HuH-7.5 (cell line): Measurements from ENCODE around the gene ATXN2L.
A peak's percentile ranks its signal among the peaks of the same experiment; 100 is the strongest.
"Not testable (repeated sequence)": the region's sequence is repeated elsewhere in the genome, so short reads cannot be mapped to it uniquely, and the experiment has no call there.

Experiments used
- DNase-seq: peaks from one replicate; pipeline ENCODE4 v3.0.0; 2011; ENCODE audit warnings: low spot score

ATXN2L gene

DNA sequence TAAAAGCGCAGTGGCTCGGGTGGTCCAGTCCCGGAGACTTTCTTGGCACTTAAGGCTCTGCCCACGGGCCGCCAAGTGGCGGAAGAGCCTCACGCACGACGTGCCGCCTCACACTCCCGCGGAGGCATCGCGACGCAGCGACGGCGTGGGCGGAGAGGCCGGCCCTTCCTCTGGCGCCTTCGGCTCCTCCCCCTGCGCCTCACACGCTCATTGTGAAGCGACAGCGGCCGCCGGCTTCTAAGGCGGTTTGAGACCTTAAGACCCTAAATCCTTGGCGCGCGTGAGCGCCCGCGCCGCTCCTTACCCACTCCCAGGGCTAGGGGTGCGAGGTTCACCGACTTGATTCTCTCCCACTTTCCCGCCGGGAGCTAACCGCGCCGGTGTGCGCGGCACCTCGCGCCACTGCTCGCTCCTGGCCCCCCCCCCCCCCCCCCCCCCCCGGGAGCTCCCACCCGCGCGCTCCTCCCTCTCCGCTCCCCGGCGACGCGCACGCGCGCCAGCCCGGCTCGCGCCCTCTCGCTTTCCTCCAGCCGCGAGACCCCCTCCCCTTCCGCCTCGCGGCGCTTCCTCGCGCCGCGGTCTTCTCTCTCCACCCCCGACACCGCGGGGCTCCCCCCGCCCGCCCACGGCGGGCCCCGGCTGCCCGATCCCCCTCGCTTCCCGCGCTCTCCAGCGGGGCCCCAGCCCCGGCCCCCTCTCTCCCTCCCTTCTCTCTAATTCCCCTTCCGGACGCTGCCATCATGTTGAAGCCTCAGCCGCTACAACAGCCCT, at the start of gene ATXN2L:
Gene ATXN2L (plus strand): TSS at position 480 of the 771 bp plus-strand sequence. CDS start 261 bp downstream, at position 741.
- peak; percentile 79 for DNase-seq

DNA sequence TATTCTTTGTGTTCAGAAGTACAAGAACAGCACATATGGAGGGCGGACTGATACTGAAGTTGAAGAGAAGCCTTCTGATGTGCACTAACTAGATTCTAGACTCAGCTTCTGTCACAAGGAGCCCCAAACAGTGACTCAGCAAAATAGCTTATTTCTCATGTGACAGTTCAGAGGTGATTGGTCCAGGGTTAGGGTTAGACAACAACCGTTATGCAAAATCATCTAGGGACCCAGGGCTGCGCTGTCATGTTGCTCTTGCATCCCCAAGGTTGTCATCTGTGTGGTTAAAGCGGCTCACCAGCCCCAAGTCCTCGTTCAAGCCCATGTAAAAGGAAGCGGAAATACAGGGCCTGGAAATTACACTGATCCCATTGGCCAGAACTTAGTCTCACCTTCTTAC, 41.1 kb upstream of the ATXN2L start:
- not testable (repeated sequence) for DNase-seq

DNA sequence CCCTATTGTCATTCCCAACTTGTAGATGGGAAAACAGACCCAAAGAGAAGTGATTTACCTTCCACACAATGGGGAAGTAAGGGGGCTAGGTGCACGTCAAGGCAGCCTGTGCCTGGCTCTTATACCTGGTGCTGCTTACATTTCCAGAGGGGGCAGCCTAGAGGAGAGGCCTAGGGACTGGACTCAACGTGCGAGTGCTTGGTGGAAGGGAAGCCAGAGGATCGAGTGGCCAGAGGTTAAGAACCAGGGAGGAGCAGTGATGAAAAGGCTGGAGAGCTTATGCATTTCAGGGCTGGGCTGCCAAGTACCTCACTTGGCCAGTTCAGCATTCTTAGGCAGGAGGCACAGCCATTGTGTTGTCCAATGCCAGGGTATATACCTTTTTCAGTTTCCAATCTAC, 40.4 kb upstream of the ATXN2L start:
- DNase-seq: not testable (repeated sequence)

DNA sequence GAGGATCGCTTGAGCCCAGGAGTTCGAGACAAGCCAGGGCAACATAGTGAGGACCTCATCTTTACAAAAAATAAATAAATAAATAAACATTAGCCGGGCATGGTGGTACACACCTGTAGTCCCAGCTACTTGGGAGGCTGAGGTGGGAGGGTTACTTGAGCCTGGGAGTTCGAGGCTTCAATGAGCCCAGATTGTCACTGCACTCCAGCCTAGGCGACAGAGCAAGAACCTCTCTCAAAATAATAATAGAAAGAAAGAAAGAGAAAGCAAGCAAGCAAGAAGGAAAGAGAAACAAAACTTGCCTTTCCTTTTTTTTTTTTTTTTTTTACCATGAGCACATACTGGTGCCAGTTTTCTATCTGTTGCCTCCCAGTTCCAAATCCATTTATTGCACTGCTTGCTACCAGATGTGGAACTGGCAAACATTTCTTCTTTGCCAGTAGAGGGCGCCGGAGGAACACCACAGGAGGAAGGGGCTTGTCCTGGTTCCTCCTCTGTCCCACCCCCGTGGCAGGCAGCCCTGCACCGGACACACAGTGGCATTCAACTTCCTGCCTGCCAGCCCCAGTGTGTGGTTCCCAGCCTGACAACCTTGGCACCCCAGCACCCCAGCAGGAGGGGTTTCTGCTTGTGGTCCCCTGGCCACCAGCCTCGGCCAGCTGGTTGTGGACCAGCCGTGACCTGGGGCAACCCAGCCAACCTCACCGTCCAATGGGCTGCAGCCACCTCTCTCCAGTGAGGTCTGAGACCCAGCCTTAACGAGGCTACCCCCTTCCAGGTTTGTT, 20.4 kb upstream of the ATXN2L start:
- DNase-seq: not testable (repeated sequence)

DNA sequence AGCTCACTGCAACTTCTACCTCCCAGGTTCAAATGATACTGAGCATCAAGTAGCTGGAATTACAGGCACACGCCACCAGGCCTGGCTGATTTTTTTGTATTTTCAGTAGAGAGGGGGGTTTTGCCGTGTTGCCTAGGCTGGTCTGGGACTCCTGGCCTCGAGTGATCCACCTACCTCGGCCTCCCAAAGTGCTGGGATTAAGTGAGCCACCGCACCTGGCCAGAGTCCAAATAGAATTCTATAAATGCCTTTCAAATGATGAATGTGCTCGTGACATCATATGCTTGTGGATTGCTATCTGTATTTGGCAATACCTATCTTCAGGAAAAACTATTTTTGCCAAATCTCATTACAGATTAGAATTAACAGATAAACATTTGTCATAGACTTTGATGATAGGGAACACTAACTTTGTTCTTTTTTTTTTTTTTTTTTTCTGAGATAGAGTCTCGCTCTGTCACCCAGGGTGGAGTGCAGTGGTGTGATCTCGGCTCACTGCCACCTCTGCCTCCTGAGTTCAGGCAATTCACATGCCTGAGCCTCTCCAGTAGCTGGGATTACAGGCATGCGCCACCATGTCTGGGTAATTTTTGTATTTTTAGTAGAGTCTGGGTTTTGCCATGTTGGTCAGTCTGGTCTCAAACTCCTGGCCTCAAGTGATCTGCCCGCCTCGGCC, 15.2 kb upstream of the ATXN2L start:
- DNase-seq: not testable (repeated sequence)

DNA sequence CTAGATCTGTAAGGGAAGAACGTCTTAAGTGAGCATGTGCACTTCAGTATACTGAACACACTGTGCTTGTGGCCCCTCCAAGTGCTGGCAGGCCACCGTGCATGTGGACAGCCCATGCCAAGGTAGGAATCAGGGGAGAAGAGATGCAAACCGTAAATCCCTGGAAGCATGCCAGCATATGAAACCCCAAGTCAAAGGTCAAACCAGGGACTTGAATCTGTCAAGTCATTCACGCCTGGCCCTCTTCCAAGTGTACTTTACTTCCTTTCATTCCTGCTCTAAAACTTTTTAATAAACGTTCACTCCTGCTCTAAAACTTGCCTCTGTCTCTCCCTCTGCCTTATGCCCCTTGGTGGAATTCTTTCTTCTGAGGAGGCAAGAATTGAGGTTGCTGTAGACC, 2.8 kb upstream of the ATXN2L start:
- DNase-seq: no peak

DNA sequence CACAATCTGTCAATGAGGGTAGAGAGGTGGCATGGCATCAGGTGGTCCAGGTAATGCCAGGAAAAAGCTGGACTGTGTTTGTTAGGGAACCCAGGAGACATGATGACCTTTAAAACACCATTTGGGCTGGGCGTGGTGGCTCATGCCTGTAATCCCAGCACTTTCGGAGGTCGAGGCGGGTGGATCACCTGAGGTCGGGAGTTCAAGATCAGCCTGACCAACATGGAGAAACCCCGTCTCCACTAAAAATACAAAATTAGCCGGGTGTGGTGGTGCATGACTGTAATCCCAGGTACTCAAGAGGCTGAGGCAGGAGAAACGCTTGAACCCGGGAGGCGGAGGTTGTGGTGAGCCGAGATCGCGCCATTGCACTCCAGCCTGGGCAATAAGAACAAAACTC, 2.3 kb upstream of the ATXN2L start:
- DNase-seq: not testable (repeated sequence)

GRCh38 chr16:28821874-28822519, 802 bp upstream of the ATXN2L start:
- no peak for DNase-seq

DNA sequence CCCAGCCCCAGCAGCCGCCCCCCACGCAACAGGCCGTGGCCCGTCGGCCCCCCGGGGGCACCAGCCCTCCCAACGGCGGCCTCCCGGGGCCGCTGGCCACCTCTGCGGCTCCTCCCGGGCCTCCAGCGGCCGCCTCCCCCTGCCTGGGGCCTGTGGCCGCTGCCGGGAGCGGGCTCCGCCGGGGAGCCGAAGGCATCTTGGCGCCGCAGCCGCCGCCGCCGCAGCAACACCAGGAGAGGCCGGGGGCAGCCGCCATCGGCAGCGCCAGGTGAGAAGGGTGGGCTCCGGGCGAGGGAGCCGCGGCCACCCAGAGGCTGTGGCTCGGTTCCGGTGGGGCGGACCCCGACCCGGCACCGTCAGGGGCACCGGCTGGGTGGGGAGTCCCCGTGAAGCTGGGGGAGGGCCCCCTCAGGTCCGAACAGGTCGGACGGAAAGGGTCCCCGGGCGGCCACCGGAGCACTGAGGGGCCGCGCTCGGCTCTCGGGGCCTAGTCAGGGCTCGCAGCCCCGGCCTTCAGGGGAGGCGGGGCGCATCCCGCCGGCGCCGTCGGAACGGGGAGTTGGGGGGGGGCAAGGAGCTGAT, 583 bp downstream of the ATXN2L start:
- DNase-seq: no peak

GRCh38 chr16:28823873-28824716, 1.3 kb downstream of the ATXN2L start:
- DNase-seq: peak; percentile 93

DNA sequence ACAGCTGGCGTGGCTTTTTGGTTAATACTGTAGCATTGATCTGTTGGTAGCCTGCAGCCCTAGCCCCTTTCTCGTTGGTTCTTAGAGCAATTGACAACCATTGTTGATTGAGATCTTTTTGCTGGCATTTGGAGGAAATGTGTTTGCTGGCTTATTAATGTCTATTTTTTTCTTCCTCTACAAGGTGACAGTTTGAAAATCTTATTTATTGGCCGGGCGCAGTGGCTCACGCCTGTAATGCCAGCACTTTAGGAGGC, 1.8 kb downstream of the ATXN2L start:
- no peak for DNase-seq

DNA sequence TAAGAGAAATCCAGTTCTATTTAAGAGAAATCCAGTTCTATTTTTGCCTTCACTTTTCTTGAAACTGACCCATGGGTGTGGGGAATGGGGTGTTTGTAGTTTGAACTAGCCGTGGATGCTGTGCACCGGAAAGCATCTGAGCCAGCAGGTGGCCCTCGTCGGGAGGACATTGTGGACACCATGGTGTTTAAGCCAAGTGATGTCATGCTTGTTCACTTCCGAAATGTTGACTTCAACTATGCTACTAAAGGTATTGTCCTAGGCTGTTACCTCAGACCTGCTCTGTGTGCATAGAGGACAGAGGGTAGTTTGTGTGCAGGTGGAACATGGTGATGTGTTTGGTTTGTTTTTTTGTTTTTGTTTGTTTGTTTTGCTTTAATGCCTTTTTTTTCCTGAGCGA, 3.3 kb downstream of the ATXN2L start:
- DNase-seq: no peak

DNA sequence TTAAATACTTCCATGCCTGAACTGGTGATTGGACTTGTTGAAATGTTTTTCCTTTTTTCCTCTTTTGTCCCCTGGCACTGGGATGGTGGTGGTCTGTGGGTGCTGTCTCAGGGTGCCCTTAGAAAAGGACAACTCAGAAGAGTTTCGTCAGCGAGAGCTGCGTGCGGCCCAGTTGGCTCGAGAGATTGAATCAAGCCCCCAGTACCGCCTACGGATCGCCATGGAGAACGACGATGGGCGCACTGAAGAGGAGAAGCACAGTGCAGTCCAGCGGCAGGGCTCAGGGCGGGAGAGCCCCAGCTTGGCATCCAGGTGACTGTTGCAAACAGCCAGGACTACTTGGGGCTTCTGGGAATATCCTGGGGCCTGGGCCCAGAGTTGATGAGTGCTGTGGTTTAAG, 6.9 kb downstream of the ATXN2L start:
- no peak for DNase-seq

DNA sequence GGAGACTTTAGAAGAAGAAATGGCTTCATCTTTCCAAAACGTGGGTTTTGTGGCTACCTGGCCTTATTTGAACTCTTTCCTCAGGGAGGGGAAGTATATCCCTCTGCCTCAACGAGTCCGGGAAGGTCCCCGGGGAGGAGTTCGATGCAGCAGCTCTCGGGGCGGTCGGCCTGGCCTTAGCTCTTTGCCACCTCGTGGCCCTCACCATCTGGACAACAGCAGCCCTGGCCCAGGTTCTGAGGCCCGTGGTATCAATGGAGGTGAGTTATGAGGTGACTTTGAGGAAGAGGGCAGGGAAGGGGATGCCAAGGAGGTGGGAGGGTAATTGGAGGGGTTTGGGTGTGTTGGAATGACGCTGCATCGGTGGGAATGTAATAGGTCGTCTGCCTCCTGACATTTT, 7.7 kb downstream of the ATXN2L start:
- DNase-seq: no peak

GRCh38 chr16:28834349-28834748, 11.6 kb downstream of the ATXN2L start:
- no peak for DNase-seq

DNA sequence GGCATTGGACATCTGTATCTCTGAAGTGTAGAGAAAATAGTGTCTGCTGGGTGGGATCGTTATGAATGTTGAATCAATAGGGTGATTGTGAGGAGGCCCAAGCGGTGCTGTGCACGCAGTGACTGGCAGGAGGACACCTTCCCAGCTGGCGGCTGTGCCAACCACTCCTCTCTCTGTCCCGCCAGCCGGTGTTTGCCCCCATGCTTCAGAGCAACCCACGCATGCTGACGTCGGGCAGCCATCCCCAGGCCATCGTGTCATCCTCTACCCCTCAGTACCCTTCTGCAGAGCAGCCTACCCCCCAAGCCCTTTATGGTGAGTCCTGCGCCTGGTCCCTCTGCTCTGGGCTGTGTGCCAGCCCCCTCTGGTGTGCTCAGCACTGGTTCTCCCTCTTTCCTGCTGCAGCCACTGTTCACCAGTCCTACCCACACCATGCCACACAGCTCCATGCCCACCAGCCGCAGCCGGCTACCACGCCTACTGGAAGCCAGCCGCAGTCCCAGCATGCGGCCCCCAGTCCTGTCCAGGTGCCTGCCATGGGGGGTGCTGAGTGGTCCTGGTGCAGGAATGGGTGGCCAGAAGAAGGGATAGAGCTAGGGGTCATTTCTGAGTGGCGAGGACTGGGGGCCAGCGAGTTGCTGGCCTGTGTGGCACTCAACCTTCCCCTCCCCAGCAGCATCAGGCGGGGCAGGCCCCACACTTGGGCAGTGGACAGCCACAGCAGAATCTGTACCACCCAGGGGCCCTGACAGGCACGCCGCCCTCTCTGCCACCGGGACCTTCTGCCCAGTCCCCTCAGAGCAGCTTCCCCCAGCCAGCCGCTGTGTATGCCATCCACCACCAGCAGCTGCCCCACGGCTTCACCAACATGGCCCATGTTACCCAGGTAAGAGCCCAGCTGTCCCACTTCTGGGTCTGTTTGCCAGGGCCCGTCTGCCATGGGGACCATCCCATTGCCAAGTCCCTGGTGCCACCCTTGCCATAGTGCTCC, 12.4 kb downstream of the ATXN2L start:
- DNase-seq: no peak

DNA sequence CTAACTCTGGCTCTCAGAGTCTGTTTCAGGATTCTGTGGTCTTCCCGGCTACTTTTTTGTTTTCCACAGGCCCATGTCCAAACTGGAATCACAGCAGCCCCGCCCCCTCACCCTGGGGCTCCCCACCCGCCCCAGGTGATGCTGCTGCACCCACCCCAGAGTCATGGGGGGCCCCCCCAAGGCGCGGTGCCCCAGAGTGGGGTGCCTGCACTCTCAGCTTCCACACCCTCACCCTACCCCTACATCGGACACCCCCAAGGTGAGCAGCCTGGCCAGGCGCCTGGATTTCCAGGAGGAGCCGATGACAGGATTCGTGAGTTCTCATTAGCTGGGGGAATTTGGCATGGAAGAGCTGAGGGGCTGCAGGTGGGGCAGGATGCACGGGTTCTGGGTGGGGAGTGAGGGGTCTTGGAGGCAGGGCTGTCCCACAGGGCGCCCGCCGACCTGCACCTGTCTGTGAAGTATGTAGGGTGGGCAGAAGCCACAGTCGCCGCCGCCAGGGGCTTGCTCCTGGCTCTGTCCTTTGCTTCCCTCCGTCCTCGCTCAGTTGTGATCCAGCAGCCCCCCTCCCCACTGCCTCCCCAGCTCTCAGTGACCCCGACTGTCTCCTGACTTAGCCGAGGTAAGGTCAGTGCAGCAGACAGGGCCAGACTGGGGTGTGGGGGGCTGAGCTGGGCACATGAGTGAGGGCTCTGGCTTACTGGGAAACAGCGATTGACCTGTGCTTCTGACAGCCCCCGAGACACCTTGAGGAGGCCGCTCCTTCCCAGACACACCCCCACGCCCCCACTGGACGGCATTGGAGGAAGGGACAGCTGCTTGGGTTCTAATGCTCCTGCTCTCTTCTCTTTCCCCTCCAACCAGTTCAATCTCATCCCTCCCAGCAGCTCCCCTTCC, 13.3 kb downstream of the ATXN2L start:
- no peak for DNase-seq

DNA sequence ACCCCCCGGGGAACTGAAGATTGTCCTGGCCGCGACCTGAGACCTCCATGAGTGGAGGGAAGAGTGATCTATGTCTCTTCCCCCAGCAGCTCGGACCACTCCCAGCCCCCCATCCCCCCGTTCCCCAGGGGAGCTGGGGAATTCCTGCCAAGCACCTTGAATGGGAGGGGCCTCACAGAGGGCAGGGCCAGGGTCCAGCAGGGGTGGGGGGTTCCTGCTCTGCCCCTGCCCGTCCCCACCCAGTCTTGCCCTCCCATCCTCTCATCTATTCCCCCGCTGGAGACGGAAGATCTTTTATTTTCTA, 13.9 kb downstream of the ATXN2L start:
- no peak for DNase-seq
